ENCODE measurements around the gene LGR5. TPM values are rescaled to one million over a fixed set of nuclear protein-coding genes. Genes with fewer than 3 reads are reported as not detected.

The LGR5 gene, protein sequence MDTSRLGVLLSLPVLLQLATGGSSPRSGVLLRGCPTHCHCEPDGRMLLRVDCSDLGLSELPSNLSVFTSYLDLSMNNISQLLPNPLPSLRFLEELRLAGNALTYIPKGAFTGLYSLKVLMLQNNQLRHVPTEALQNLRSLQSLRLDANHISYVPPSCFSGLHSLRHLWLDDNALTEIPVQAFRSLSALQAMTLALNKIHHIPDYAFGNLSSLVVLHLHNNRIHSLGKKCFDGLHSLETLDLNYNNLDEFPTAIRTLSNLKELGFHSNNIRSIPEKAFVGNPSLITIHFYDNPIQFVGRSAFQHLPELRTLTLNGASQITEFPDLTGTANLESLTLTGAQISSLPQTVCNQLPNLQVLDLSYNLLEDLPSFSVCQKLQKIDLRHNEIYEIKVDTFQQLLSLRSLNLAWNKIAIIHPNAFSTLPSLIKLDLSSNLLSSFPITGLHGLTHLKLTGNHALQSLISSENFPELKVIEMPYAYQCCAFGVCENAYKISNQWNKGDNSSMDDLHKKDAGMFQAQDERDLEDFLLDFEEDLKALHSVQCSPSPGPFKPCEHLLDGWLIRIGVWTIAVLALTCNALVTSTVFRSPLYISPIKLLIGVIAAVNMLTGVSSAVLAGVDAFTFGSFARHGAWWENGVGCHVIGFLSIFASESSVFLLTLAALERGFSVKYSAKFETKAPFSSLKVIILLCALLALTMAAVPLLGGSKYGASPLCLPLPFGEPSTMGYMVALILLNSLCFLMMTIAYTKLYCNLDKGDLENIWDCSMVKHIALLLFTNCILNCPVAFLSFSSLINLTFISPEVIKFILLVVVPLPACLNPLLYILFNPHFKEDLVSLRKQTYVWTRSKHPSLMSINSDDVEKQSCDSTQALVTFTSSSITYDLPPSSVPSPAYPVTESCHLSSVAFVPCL
- total RNA-seq = not detected in 2 replicates

DNA sequence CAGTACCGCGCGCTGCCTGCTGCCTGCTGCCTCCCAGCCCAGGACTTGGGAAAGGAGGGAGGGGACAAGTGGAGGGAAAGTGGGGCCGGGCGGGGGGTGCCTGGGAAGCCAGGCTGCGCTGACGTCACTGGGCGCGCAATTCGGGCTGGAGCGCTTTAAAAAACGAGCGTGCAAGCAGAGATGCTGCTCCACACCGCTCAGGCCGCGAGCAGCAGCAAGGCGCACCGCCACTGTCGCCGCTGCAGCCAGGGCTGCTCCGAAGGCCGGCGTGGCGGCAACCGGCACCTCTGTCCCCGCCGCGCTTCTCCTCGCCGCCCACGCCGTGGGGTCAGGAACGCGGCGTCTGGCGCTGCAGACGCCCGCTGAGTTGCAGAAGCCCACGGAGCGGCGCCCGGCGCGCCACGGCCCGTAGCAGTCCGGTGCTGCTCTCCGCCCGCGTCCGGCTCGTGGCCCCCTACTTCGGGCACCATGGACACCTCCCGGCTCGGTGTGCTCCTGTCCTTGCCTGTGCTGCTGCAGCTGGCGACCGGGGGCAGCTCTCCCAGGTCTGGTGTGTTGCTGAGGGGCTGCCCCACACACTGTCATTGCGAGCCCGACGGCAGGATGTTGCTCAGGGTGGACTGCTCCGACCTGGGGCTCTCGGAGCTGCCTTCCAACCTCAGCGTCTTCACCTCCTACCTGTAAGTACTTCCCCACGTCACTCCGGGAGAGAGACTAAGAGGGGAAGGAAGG is at the start of gene LGR5:
TSS of gene LGR5 (plus strand) at position 186 of the 732 bp plus-strand sequence. CDS start at position 469, 283 bp downstream.

Other genes with a start within 250 kb of the LGR5 start
- gene ZFC3H1, start 224.1 kb downstream of the LGR5 start, total RNA-seq = 22.4 and 27.0 TPM in 2 replicates
- gene THAP2, start 224.5 kb downstream of the LGR5 start, total RNA-seq = 2.5 and 2.9 TPM in 2 replicates
- gene TMEM19, start 246.3 kb downstream of the LGR5 start, total RNA-seq = 17.8 and 23.1 TPM in 2 replicates

All from subcutaneous preadipocyte (primary cell).